K562 (cell line): ENCODE measurements around the gene INPP1.

Experiments
- HCFC1 ChIP-seq: IDR thresholded peaks from 2 replicates; pipeline ENCODE4 v1.6.1; 2012; ENCODE audit warnings: low read depth, low read length, improper control_type of control experiment
- POLR2A ChIP-seq: fragments of 450-650 bp; conservative IDR thresholded peaks from 2 replicates; pipeline ENCODE4 v1.6.1; 2016
- POLR2AphosphoS5 ChIP-seq: IDR thresholded peaks from 2 replicates; pipeline ENCODE4 v1.6.1; 2011; ENCODE audit warnings: mild to moderate bottlenecking, low read depth, low read length, moderate library complexity; ENCODE audit not compliant: control insufficient read depth, insufficient read depth
- RFX5 ChIP-seq: IDR thresholded peaks from 2 replicates; pipeline ENCODE4 v1.6.1; 2011; ENCODE audit warnings: low read depth, mild to moderate bottlenecking, improper control_type of control experiment, low read length
- RNF2 ChIP-seq: sonication (generic); IDR thresholded peaks from 2 replicates; pipeline ENCODE4 v1.6.1; 2016
- SAFB2 ChIP-seq: fragments of 200-400 bp; formaldehyde crosslinking; IDR thresholded peaks from 2 replicates; pipeline ENCODE4 v1.6.1; 2018; ENCODE audit warnings: borderline replicate concordance, low read length, low read depth, moderate library complexity; ENCODE audit not compliant: severe bottlenecking
- TF ChIP-seq, protein P1 (sequence below), 3 experiments: IDR thresholded peaks in 2 of 3; conservative IDR thresholded peaks in 1 of 3; 2 replicates each; pipeline ENCODE4 v1.5.1; 2011 to 2012; ENCODE audit warnings: low read length in 3 of 3, mild to moderate bottlenecking in 3 of 3, control low read depth in 2 of 3, improper control_type of control experiment in 1 of 3, inconsistent platforms in 1 of 3, low read depth in 1 of 3, mixed read lengths in 1 of 3, moderate library complexity in 1 of 3; ENCODE audit not compliant: insufficient read depth in 2 of 3

DNA sequence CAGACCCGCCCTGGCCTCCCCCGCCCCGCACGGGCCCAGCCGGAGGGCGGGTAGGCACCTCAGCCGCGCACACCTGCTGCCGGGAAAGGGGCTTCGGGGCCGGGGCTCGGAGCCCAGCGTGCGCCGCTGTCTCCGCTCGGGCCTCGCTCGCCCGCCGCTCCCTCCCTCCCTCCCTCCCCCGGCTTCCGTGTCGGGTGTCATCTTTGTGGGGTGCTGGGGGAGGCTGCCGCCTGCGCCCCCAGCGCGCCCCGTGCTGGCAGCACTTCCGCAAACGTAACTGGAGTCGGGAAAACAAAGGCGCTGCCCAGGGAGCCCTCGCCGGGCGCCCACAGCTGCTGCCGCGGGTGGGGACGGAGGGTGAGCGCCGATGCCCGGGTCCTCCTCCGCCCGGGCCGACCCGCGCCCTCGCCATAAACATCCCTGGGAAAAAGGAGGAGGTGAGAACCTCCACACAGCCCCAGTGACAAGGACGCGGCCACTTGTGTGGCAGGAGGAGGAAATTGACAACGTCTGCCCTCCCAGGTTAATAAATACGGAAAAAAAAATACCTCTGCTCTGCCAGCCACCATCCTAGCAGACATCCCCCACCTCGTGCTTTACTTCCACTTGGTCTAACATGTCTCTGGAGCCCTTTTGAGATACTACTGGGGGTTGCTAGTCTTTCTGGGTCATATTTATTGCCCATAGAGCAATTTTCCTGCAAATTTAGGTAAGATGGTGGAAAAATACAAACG is 65.3 kb downstream of the INPP1 start:
- TF ChIP-seq POLR2A: no peak
- TF ChIP-seq, protein P1, sequence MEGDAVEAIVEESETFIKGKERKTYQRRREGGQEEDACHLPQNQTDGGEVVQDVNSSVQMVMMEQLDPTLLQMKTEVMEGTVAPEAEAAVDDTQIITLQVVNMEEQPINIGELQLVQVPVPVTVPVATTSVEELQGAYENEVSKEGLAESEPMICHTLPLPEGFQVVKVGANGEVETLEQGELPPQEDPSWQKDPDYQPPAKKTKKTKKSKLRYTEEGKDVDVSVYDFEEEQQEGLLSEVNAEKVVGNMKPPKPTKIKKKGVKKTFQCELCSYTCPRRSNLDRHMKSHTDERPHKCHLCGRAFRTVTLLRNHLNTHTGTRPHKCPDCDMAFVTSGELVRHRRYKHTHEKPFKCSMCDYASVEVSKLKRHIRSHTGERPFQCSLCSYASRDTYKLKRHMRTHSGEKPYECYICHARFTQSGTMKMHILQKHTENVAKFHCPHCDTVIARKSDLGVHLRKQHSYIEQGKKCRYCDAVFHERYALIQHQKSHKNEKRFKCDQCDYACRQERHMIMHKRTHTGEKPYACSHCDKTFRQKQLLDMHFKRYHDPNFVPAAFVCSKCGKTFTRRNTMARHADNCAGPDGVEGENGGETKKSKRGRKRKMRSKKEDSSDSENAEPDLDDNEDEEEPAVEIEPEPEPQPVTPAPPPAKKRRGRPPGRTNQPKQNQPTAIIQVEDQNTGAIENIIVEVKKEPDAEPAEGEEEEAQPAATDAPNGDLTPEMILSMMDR (IDR thresholded peaks at IDR 0.05 in 2 of 3, conservative IDR thresholded peaks at IDR 0.05 in 1 of 3; ENCODE audit: insufficient read depth in 2 of 3, low read depth in 1 of 3, low read length in 3 of 3): no peak
- TF ChIP-seq RFX5: no peak
- no peak for TF ChIP-seq RNF2
- no peak for TF ChIP-seq POLR2AphosphoS5
- no peak for TF ChIP-seq HCFC1
- no peak for TF ChIP-seq SAFB2
